HepG2 (cell line): Measurements from ENCODE around the gene SRC. TPM values are rescaled to one million over a fixed set of nuclear protein-coding genes. Genes with fewer than 3 reads are reported as not detected.
A peak's percentile ranks its signal among the peaks of the same experiment; 100 is the strongest.

ENCODE experiments used
- EED ChIP-seq: sonication (generic); formaldehyde crosslinking; IDR thresholded peaks from 2 replicates; pipeline ENCODE4 v1.5.0; 2020; ENCODE audit warnings: mild to moderate bottlenecking, missing genetic modification reagents
- PAXIP1 ChIP-seq: sonication (generic); formaldehyde crosslinking; conservative IDR thresholded peaks from 2 replicates; pipeline ENCODE4 v1.4.0; 2020; ENCODE audit warnings: mild to moderate bottlenecking, missing genetic modification reagents, moderate library complexity
- PCBP2 ChIP-seq: fragments of 200-400 bp; formaldehyde crosslinking; optimal IDR thresholded peaks from 2 replicates; pipeline ENCODE3; 2018; ENCODE audit warnings: low read length, low read depth; ENCODE audit not compliant: poor library complexity, severe bottlenecking
- TGIF2 ChIP-seq: IDR thresholded peaks from 2 replicates; pipeline ENCODE4 v1.6.1; 2016; ENCODE audit warnings: control low read depth, missing compliant biosample characterization
- ZBTB49 ChIP-seq: sonication (generic); formaldehyde crosslinking; IDR thresholded peaks from 2 replicates; pipeline ENCODE4 v1.4.0; 2020; ENCODE audit warnings: missing genetic modification reagents, borderline replicate concordance
- ZMYM3 ChIP-seq: sonication (generic); formaldehyde crosslinking; IDR thresholded peaks from 2 replicates; pipeline ENCODE4 v1.5.1; 2020; ENCODE audit warnings: mild to moderate bottlenecking, missing genetic modification reagents
- ZNF30 ChIP-seq: sonication (generic); formaldehyde crosslinking; IDR thresholded peaks from 2 replicates; pipeline ENCODE4 v1.5.0; 2020; ENCODE audit warnings: mild to moderate bottlenecking, missing genetic modification reagents
- polyA plus RNA-seq, 8 experiments: library from polyadenylated mRNA; depleted of rRNA in 3 of 8; stranded (reverse) in 7 of 8; unstranded in 1 of 8; fragments of >200 nt; fragmentation: Illumina TruSeq in 4 of 8; extraction: Trizol in 4 of 8; gene quantifications; 2 replicates each; pipeline versions ENCODE4 v1.2.1 to v1.2.3, GENCODE V29; 2011 to 2016; ENCODE audit warnings: low read depth in 4 of 8, missing spikeins in 1 of 8, mixed read lengths in 1 of 8; ENCODE audit not compliant: insufficient read depth in 1 of 8
- total RNA-seq, 5 experiments: library from RNA; depleted of rRNA; stranded (reverse); fragments of >200 nt; fragmentation: Illumina TruSeq; extraction: Trizol; gene quantifications; 2 replicates each; pipeline ENCODE4 v1.2.3, GENCODE V29; 2016; ENCODE audit warnings: low read depth in 1 of 5

SRC gene
- total and polyA plus RNA-seq, 2 of the 13 experiments (the other 11 are each of a cell fraction or from before 2014, with no cell fraction given): 54.7 to 192 TPM

- no peak for TF ChIP-seq PAXIP1 (CRISPR knock-in tag)
- 0 out of 2 replicates have a peak, but pooled peaks have one; percentile 5 for TF ChIP-seq ZBTB49 (CRISPR knock-in tag)
- no peak for TF ChIP-seq TGIF2 (CRISPR knock-in tag)
- TF ChIP-seq EED (CRISPR knock-in tag): no peak
- TF ChIP-seq ZNF30: no peak
- TF ChIP-seq PCBP2: no peak
- TF ChIP-seq ZMYM3 (CRISPR knock-in tag): 0 out of 2 replicates have a peak, but pooled peaks have one; percentile 4
Measured at GRCh38 chr20:37339208-37339607, 6.7 kb upstream of the SRC start (continued).
